ENCODE measurements around the gene VPS54.
A peak's percentile ranks its signal among the peaks of the same experiment; 100 is the strongest.

The VPS54 gene

GRCh38 chr2:63893163-63893562 lies 126.1 kb downstream of the VPS54 start:
- DNase-seq = no peak

GRCh38 chr2:63891488-63892030 lies 127.7 kb downstream of the VPS54 start:
- no peak for DNase-seq

DNA sequence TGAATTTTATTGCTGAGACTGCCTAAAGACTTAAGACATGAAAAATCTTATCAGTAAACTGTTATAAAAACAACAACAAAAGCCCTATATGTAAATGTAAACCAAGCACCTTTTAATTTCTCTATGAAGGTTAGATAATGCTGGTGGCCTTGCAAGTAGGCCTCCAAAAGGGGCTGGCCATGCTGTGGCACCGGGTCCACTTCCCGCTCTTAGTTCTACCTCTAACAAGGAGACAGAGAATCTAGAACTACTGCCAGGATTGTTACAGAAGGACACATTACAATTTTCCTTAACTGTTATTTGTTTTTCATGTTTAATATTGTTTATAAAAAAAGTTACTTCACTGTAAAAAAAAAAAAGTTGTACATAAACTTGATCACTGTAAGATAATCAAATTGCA lies 128.6 kb downstream of the VPS54 start:
- DNase-seq = no peak

DNA sequence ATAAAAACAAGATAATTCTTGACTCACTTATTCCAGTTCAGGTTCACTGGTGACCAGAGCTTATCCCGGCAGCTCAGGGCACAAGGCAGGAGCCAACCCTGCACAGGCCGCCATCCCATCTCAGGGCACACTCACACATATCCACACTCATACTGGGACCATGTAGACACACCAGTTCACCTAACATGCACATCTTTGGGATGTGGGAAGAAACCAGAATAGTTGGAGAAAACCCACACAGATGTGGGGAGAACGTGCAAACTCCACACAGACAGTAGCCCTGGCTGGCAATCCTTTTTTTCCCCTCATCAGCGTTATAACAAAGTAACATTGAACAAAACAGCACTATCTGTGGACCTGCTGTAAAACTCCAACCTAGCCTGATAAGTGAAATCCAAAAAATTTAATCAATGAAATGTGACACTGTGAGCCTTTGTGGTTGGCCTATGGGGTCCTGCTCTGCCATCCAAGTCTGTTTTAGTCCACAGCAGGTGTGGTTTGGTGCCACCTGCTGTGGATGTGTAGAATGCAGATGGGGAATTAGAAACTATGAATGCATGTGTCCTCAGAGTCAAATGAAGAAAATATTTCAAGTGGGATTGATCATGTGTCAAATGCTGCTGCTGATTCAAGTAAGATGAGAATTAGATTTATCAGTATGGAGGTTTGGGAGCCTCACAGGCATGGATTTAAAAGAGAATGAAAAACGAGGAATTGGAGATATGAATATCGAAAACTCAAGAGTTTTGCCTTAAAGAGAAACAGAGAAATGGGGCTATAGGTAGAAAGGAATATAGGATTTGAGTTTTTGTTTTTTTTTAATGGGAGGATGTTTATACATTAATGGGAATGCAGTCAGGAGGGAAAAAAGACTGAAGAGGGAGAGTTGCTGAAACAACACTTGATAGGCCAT lies 130.5 kb downstream of the VPS54 start:
- peak; percentile 52 for DNase-seq

- no peak for DNase-seq
Observed at GRCh38 chr2:63888053-63888452, 131.2 kb downstream of the VPS54 start.

DNA sequence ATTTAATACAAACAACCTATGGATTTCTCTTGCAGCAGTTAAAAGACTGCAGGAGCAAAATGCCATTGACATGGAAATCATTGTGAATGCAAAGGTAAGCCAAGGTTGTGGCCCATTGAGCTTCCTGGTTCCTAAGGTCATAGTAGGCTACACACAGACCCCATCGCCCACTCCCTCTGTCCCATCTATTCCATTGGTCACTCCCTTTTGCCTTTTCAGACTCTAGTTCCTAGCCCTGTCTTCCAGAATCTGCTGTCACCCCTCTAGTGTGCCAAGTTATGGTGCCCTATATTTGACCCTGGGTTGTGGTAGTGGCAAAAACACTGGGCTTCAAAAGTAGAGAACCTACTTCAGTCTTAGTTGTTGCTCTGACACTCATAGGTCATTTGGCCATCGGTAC lies 132.8 kb downstream of the VPS54 start:
- DNase-seq = no peak

DNA sequence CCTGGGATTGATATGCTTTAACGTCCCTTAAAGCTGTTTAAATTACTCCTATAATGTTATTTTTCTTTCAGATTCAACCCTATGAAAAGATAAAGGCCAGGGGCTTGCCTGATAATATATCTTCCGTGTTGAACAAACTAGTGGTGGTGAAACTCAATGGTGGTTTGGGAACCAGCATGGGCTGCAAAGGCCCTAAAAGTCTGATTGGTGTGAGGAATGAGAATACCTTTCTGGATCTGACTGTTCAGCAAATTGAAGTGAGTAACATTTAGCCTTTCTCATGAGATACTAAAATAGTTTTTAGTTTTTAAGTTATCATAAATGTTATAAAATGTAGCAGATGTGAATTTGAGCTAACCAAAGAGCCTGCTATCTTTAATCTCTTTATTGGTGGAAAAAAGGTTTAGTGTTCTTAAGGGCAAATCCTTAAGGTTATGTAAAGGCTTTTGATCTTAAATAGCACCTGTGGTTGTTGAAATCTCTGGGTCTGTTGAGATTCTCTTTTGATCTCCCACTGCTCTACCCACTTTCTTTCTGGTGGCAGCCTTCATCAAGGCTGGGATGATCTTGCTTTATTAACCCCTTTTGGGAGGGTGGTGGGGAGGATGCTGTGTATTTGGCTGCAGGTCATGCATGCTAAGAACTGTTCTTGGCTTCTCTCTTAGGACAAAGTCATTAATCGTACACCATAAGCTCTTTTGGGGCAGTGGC lies 136.7 kb downstream of the VPS54 start:
- no peak for DNase-seq

DNA sequence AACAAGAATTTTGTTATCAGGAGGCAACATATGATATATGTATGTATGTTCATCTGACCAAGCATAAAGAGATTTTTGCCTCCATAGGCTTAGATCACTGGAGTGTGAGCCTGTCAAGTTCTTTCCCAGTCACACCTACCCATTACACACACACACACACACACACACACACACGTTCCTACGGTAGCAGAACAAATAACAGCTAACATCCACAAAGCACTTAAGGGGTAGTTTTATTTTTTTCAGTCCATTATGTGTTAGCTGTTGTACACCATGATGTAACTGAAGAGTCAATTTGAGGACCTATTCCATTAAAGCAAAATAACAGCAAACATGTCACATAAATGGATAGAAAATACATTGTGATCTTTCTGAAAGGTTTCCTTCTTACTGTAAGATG lies 138.0 kb downstream of the VPS54 start:
- DNase-seq = no peak

DNA sequence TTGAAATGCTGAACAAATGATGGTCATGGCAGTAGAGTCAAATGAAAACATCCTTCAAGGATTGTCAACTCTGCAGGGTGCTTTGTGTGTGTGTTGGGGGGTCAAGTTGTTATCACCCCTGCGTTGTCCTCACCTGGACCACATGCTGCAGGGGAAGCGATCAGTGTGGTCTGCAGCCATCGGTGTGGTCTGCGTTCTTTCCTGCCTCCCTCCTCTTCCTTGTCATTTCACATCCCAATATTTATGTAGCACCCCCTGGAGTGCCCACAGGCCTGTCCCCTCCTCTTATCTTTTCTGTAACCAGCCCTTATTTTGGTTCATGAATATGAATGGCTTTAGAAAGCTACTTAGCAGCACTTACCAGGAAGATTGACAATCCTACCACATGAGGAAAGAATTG lies 138.6 kb downstream of the VPS54 start:
- no peak for DNase-seq

DNA sequence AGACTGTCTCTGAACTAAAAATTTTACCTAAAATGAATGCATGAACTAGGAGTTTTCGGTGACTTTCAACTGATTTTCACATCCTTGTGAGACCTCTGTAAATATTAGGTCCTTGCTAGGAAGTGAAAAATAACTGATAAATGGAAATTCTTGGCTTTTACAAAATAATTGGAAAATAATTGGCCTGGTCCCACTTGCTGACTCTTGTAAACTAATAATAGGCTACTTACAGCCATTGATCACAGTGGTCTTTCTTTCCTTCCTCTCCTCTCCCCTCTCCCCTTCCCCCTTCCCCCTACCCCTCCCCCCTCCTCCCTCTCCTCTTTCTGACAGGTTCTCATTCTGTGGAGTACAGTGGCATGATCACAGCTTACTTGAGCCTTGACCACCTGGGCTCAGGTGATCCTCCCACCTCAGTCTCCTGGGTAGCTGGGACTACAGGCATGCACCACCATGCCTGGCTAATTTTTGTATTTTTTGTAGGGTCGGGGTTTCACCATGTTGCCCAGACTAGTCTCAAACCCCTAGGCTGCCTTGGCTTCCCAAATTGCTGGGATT lies 139.3 kb downstream of the VPS54 start:
- no peak for DNase-seq

DNA sequence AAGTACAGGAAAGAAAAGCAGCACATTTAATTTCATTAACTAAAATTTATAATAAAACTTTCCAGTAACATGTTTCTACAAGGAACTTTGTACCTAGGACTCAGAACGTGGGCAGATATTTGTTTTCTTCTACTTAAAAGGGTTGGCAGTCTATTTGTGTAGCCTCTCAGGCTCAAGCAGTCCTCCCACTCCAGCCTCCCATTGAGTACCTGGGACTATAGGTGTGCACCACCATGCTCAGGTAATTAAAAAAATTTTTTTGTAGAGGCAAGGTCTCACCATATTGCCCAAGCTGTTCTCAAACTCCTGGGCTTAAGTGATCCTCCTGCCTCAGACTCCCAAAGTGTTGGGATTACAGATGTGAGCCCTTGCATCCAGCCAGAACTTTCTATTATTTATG lies 140.7 kb downstream of the VPS54 start:
- no peak for DNase-seq

GRCh38 chr2:63876311-63876710 lies 142.9 kb downstream of the VPS54 start:
- DNase-seq = no peak

DNA sequence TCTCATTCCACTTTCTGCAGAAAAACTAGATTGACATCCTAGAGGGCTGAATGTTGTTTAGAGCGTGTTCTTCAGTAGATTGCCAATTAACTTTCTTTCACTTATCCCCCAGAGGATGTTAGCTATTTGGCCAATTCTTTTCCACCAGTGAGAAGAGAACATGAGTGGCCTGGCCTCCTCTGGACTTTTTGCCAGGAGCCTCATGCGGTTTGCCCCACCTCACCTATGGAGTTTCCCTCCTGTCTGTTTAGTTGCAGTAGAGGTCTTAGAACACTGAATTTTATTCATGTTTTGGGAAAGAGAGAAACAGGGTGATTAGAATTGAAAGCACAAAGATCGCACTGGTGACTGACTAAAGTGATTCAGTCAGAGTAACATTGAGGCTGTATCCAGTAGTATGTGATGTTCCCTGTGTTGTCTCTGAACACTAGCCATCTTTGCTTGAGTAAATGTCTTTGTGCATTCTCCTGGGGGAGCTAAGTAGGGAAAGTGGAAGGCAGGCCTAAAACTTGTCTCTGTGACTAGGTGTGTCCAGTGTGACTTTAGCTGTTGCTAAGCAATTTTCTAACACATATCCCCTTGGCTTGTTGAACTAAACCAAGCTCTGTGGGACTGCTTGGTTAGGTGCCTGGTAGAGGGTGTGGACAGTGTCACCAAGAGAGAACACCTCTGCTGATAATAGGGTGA lies 143.5 kb downstream of the VPS54 start:
- DNase-seq = no peak

GRCh38 chr2:63875131-63875527 lies 144.1 kb downstream of the VPS54 start:
- no peak for DNase-seq

DNA sequence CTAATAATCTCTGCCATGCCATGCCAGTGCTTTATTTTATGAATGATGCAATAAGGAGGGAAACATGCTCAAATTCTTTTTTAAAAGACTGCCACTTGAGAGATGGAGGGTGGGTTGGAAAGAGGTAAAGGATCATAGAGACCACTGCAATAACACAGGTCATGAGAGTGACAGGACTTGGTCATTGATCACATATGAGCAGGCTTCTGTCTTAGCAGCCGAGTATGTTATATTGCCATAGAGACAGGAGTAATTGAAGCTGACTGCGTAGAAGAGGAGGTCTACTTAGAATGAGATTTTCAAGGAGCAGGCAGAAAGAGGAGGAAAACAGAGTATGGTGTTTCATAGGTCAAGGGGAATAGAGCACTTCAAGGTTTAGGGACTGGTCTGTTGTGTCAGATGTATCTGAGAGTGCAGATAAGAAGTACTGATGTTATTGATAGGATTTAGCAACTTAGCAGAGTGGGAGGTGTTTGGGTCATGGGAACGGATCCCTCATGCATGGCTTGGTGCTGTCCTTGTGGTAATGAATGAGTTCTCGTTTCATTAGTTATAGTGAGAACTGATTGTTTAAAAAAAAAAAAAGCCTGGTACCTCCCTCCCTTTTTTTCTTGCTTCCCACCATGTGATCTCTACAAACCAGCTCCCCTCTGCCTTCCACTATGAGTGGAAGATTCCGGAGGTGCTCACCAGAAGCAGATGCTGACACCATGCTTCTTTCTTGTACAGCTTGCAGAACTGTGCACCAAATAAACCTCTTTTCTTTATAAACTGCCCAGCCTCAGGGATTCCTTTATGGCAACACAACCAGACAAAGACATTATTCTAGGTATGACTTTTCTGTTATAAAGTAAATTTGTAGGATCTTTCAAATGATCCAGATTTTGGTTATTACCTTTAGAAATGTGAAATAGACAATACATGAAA lies 144.8 kb downstream of the VPS54 start:
- DNase-seq = no peak

GRCh38 chr2:63872571-63873328 lies 146.5 kb downstream of the VPS54 start:
- no peak for DNase-seq

DNA sequence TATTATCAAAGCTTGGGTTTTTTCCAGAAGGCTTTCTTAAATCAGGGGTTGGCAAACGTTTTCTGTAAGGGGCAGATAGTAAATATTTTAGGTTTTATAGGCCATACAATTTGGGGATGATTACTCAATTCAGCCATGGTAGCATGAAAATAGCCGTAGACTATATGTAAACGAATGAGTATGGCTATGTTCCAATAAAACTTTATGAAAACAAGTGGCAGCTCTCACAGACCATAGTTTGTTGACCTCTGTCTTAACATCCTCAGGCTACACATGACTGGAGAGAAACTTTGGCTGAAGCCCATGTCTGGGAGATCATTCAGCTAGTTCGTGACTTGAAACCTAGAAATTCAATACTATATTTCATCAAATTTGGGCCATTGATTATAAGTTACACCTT lies 147.4 kb downstream of the VPS54 start:
- no peak for DNase-seq

DNA sequence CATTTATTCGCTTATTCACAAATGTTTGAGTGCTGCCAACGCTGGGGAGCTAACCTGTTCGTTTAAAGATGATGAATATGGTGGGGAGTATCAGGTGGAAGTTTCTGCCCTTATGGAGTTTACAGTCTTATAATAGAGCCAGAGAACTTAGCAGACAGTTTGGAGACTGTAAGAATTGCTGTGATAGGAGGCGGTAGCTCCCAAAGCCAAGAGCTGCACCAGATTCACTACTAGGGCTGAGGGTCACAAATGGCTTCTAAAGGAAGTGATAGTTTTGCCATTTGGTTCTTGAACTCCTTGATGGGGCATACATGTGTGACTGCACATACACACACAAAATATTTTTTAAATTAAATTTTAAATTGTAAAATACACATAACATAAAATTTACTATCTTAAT lies 148.5 kb downstream of the VPS54 start:
- no peak for DNase-seq

- no peak for DNase-seq
Observed at GRCh38 chr2:63866009-63866709, 153.1 kb downstream of the VPS54 start.

DNA sequence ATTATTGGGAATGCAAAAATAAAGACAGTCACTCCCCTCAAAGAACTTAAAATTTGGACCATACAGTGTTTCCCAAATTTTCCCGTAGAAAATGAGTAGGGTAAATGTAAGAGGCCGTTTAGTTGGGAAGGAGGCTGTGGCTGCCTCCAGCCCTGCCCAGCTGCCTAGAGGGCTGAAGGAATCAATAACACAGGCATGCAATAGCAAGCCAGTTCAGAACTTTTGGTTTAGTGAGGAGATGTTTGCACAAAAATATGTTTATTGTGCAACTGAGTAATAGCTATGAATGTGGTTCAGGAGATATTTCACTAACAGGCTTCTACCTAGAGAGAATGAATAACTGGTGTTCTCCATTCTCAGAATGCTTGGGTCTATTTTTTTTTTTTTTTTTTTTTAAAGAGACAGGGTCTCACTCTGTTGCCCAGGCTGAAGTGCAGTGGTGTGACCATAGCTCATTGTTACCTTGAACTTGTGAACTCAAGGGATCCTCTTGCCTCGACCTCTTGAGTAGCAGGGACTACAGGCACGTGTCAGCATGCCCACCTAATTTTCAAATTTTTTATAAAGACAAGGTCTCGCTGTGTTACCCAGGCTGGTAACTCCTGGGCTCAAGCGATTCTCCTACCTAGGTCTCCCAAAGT lies 153.9 kb downstream of the VPS54 start:
- peak; percentile 32 for DNase-seq

Data from HCEC 1CT (cell line).